GM19438 (cell line): ENCODE results near the gene SLC9A4.

ENCODE experiments used
- ATAC-seq: cut with Tn5 transposase; IDR thresholded peaks from one replicate; pipeline ENCODE4 v1.9.1; 2021; ENCODE audit warnings: low read depth; ENCODE audit not compliant: unreplicated experiment

SLC9A4 gene

DNA sequence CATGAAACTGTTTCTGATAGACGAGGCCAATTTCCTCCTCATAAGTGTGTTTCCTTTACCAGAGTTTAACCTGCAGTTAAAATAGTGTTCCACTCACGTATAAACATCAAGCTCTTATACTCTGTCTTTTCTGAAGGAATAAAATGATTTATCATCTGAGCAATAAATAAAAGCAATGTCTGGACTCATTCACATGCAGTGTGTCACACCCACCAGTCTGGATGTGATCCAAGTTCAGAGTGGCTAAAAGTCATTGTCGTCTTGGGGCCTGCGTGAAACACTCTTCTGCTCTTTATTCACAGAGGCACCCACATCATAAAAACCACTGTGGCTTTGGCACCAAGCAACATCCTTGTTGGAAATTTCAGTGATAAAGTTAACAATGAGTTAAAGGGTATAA, 19.5 kb upstream of the SLC9A4 start:
- ATAC-seq: no peak

DNA sequence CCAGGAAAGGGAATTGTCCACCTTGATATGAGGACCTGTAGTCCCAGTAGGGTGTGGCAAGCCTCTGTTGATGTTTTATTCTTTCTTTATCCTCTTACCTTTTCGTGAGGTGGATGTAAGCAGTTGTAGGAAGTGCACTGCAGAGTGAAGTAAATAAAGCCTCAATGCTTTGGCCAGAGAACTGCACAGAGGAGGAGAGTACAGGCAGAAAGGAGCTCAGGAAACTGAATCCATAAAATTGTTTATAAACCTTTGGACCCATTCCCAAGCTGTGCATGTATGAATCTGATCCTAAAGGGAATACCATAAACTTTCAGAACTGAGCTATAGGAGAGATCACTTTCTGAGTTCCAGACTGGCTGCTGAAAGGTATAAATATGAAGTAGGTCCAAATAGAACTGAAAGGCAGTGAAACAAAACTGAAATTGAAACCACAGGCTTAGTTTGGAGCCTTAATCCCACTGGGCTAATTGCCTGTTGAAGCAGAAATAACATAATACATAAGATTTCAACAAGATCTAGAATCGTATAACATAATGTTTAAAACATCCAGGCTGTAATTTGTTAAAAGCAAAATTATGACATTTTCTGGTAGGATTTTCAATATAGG, 17.9 kb upstream of the SLC9A4 start:
- no peak for ATAC-seq

DNA sequence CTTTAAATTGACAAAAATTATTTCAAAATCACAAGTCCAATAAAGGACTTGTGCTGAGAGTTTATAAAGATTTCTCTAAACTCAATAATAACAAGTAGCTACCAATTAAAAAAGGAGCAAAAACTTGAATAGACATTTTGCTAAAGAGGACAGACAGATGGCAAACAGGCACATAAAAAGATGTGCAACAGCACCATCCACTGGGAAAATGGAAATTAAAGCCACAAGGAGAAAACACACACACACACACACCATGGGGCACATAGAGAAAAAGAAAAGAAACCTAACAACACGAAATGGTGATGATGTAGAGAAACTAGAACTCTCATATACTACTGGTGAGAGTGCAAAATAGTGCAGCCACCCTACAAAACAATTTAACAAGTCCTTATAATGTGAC, 12.6 kb upstream of the SLC9A4 start:
- no peak for ATAC-seq

DNA sequence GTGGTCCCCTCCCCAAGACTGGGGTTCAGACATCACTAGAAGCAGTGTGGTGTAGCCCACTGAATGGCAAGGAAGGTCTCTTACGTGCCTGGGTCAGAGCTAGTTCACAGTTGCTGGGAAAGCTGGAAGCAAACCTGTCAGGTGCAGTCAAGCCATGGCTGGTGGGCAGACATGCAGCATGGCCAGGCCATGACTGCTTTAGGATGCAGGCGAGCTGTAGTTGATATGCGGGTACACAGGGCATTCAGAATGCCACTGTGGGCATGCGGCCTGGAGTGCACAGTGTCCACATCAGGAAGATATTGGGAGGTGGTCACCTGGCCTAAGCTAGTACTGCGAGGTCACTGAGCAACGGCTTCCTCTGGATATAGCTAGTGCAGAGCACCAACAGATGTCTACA, 11.8 kb upstream of the SLC9A4 start:
- ATAC-seq: no peak

DNA sequence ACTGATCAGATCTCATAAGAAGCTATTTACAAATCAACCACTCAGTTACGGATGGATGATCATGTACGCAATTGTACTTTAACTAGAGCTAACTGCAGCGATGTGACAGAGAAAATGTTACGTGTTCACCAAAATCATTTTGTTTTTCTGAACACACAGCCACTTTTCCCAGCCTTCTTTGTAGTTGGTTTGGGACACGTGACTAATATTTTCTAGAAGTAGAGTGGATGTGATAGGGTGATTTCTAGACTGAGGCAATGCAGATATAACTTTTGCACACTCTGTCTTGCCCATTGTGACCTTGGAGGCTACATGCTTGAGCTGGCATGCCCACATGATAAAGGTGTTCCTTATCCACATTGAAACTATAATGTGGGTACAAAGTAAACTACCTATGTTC, 9.9 kb upstream of the SLC9A4 start:
- ATAC-seq: no peak

DNA sequence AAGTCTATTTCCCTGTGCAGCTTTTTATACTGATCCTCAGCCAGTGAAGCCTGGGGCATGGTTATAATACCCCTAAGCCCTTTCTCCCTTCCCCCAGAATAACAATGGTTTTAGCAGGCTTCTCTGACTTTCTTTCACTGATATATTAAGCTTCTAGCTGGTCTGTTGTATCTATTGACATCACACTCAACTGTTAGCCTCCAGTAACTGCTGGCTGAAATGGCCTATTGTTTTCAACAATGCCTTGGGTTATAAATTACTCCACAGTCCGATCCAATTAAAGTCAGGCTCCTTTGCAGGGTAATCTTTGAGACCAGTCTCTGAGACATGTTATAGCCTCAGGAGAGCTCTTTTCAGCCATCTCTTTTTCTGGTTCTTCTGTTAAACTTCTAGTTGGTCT, 2.9 kb upstream of the SLC9A4 start:
- no peak for ATAC-seq

DNA sequence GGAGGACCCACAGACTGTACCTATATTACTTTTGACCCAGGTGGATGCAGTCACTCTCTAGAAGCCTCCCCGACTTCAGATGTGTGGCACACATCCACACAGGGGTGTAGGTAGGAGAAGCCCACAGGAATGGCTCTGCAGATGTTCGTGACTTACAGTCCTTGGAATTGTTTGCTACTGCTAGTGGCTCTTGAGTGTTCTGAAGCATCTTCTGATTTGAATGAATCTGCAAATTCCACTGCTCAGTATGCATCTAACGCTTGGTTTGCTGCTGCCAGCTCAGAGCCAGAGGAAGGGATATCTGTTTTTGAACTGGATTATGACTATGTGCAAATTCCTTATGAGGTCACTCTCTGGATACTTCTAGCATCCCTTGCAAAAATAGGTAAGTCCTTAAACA, 605 bp downstream of the SLC9A4 start:
- ATAC-seq: no peak

DNA sequence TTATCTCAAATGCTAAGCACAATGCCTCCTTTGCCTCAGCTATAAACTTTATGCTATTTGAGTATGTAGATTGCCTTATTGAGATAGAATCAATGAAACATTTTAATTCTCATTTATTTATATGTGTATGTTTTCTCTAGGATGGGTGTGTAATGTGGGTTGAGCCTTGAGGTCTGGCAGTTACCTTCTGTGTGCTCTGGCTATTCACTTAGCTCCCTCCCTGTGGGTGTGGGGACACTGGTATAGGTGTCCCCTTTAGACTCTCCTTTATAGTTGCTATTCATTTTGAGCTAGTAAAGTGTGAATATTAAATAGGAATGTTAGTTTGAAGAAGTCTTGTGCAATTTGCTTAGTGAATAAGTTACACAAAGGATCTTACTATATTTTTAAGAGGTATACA, 1.8 kb downstream of the SLC9A4 start:
- ATAC-seq: no peak

DNA sequence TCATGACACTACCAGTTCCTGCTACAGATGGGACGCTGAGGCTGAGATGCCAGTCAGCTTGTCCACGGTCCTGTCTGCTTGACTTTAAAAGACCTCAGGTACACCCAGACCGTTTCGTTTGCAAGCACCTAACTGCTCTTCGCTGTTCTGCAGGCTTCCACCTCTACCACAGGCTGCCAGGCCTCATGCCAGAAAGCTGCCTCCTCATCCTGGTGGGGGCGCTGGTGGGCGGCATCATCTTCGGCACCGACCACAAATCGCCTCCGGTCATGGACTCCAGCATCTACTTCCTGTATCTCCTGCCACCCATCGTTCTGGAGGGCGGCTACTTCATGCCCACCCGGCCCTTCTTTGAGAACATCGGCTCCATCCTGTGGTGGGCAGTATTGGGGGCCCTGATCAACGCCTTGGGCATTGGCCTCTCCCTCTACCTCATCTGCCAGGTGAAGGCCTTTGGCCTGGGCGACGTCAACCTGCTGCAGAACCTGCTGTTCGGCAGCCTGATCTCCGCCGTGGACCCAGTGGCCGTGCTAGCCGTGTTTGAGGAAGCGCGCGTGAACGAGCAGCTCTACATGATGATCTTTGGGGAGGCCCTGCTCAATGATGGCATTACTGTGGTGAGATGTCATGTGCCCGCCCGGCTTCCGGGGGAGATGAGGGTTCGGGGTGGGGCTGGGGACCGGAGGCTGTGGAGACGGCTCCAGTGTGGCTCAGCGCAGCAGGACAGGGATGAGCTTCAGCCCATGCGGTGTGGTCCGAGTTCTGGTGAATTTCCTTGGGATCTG, 5.9 kb downstream of the SLC9A4 start:
- ATAC-seq: no peak

DNA sequence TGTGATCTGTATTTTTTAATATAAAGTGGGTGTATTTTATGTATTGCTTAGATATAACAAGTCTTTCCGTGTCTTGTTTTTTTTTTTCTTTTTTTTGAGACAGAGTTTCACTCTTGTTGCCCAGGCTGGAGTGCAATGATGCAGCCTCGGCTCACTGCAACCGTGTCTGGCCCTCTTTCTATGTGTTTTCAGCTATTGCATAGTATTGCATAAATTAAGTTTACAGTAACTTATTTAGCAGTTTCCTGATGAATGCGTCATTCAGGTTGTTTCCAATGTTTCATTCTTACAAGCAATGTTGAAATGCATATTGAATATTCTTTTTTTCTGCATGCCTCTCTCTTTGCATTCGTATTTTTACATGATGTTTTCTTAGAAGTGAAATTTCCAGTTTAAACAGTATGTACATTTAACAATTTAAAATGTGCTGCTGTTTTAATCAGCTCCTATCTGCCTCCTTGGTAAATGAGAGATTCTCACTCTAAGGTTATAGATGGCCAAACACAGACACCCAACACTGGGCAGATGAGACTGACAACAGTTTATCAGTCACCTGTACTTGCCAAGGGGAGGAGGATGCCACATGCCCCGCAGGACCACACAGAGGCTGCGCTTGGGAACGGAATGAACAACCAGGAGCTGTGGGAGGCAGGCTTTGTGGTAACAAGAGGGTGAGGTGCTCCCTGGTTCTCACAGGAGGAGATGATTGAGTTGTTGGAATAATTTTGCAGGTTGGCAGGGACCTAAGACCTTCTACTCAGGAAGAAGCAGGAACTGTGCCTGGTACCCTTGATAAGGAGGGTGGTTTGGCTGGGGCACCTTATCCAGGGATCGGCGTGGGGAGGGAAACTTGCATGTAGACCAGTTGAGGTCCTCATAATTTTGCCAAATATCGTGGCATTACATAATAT, 7.5 kb downstream of the SLC9A4 start:
- no peak for ATAC-seq

DNA sequence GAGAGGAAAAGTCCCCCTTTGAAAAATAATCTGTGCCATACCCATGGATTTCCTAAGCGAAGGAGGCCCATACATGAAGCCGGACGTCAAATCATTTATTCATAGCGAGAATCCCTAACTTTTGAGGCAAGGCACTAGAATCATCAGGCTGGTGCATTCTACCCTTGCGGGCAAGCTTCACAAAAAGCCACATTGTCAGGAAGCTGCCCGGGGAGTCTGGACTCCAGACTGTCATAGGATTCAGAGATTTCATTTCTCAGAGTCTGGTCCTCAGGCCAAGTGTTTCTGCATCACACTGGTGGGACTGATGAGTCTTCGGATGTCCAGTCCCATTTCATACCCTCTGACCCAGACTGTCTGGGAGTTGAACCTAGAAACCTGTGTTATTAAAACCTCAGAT, 8.9 kb downstream of the SLC9A4 start:
- ATAC-seq: no peak

DNA sequence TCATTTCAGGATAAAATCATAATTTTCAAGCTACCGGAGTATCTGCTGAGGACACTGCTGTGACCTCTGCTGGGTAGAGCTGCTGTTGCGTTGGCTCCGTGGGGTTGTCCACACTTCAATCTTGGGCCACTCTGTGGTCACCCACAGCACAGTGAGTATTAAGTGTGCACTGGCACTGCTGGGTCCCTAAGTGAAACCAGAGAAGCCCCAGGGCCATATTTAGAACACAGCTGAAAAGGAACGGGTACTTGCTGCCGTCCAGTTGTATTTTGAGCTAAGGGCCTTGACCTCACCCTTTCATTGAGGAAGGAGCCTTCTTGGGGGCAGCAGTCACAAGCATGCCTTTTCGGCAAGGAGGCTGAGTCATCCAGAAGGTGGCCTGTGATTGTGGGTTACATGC, 10.1 kb downstream of the SLC9A4 start:
- no peak for ATAC-seq

DNA sequence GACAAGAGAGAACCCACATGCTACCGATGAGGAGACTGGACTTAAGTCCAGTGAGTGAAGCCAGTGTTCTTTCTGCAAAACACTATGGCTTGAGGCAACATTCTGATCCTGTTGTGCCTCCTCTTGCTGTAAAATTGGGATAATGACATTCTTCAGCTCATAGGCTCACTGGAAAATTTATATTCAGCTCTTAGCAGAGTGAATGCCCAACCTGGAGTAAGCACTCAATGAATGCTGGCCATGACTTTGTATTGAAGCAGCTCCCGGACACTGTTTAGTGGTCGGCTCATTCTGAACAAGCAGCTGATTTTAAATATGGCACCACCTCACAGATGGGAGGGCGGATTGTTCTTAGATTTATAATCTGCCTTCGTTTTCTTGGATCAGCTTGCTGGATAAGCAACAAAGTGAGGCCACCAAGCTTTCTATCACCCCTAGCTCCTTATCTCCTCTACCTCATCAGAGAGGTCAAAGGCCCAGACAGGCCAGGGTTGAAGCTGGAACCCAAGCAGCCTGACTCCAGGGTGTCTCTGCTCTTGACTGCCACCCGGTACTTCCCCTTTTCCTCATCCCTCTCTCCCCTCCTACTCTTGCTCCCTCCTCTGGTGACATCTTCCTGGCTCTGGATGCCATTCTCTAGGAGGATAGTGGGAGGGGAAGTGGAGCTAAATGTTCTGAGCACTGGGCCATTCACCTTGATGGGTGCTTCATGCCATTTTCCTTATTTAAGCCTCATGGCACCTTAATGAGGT, 11.5 kb downstream of the SLC9A4 start:
- no peak for ATAC-seq

DNA sequence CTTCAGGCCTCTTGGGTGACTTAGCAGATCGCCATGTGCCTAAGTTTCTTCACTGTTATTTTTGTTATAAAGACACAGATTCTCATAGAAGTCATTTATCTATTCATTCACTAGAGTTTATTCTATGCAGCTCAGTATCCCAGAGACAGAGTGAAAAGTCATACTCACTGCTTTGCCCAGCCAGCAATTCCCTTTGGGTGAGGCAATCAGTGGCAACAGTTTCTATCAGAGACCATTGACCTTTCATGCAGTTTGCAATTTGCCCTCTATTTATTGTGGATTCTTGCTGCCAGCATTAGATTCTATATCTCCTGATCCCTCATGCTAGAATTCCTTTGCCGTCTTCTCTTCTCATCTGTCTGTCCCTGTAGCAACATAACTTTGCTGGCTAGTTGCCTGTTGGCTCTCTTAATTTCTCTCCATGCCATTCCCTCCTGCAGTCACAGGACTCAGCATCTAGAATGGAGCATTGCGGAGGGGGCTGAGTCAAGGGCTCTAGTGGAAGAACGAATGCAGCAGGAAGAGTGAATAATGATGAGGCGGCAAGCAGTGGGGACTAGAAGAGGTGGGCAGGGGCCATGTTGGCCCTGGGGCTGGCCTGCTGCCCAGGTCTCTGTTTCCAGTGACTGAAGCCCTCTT, 12.2 kb downstream of the SLC9A4 start:
- no peak for ATAC-seq

DNA sequence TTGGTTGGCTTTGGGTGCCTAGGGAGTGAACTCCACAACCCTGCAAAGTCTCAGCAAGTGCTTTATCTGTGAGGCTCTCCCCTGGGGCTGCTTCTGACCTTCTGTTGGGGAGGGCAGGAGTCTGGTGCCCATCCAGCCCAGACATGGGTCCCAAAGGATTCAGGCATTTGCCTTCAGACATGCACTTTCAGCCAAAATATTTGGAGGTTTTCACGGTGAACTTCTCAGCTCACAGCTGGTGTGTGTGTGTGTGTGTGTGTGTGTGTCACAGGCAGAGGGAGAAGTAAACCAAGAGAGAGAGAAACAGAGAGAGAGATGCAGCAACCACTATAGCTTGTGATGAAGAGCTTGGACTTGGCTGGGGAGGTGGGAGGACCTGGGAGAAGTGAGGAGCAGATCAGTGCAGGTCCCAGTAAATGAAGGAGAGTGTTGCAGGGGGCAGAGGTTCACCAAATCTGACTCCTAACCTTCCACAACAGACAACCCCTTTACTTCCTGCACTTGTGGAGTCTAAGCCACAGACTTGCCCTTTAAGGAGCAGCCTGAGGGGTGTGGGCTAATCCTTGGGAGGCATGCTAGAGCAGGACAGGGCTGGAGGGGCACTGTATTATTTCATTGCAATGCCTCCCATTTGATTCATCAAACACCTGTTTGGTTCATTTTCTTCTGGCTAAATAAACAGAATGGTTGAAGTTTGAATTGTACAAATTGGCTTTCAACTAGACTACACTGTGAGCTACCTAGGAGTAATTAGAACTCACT, 14.1 kb downstream of the SLC9A4 start:
- no peak for ATAC-seq

DNA sequence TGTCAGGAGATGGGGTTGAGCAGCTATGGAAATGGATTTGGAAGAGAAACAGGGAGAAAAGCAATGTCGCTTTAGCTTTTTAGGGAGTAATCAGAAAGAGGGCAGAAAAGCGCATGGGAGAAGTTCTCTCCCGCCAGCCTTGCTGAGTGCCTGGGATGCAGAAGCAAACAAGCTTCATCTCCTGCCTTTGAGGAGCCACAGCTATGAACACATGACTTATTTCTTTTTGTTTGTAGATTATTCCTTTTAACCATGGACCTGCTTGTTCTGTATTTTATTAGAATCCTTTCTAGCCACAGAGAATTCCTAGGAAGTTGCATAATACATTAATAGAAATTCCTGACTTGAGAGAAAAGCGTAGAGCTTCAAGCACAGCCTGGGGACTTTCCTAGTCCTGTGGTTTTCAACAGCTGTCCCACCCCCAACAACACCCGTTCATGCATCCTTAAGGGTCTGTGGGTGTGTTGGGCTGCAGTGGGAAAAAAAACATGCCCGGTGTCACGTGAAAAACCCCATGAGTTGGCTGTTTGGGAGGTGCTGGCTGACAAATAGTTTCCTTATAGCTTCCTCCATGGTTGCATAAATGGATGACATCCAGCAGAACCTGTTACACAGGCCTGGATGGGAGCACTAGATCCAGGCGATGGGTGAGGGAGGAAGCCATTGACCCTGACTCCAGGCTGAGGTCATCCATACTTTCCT, 14.9 kb downstream of the SLC9A4 start:
- no peak for ATAC-seq

DNA sequence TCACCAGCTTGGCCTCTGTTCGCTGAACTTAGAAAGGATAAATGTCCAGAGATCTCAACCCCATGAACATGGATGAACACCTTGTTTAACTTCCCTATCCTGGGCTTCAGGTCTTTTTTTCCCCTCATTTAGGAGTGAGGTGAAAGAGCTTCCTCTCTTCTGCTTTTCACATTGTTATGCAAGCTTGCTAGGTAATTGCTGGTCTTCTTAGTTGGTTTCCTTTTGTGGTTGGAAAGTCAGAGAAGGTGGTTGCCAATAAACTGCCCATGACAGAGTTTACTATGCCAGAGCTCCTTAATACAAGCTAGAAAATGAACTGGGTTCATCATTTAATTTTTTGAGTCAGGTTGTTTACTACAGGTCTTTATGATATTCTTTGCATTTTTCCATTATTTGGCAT, 16.6 kb downstream of the SLC9A4 start:
- no peak for ATAC-seq

DNA sequence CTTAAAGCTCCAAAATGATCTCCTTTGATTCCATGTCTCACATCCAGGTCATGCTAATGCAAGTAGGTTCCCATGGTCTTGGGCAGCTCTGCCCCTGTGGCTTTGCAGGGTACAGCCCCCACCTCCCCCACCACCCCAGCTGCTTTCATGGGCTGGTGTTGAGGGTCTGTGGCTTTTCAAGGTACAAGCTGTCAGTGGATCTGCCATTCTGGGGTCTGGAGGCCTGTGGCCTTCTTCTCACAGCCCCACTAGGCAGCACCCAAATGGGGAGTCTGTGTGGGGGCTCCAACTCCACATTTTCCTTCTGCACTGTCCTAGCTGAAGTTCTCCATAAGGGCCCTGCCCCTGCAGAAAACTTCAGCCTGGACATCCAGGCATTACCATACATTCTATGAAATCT, 19.0 kb downstream of the SLC9A4 start:
- no peak for ATAC-seq

DNA sequence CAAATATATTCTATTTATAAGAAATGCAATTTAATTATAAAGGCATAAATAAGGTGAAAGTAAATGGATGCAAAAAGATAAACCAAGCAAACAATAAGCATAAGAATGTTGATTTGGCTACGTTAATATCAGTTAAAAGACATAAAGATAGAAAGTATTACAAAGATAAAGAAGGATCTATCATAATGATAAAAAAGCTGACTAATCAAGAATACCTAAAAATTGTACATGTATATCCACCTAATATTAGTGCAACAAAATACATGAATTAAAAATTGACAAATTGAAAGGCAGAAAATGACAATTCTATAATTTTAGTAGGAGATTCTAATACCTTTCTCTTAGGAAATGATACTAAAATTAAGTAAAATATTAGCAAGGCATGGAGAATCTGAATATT, 21.5 kb downstream of the SLC9A4 start:
- ATAC-seq: no peak
